HG03103 (cell line): ENCODE results near the gene TRAPPC5.
A peak's percentile ranks its signal among the peaks of the same experiment; 100 is the strongest.

ENCODE experiments used
- ATAC-seq: cut with Tn5 transposase; IDR thresholded peaks from one replicate; pipeline ENCODE4 v1.9.1; 2021; ENCODE audit warnings: low read depth; ENCODE audit not compliant: unreplicated experiment

The TRAPPC5 gene

GRCh38 chr19:7699003-7699402 is 18.4 kb downstream of the TRAPPC5 start:
- ATAC-seq = no peak

- no peak for ATAC-seq
Observed at GRCh38 chr19:7699417-7700401, 19.1 kb downstream of the TRAPPC5 start.

- ATAC-seq = no peak
Observed at GRCh38 chr19:7701049-7701653, 20.5 kb downstream of the TRAPPC5 start.

- ATAC-seq = peak; percentile 40
Observed at GRCh38 chr19:7701654-7702457, 21.2 kb downstream of the TRAPPC5 start, which contains the start of gene FCER2. Gene FCER2 (minus strand): TSS chr19:7702131. CDS start chr19:7699760, 2,371 bp downstream.

- no peak for ATAC-seq
Observed at GRCh38 chr19:7703332-7703731, 22.7 kb downstream of the TRAPPC5 start.

GRCh38 chr19:7704280-7705060 is 23.8 kb downstream of the TRAPPC5 start:
- ATAC-seq = no peak

- ATAC-seq = peak; percentile 46
Observed at GRCh38 chr19:7705387-7706187, 25.0 kb downstream of the TRAPPC5 start.

GRCh38 chr19:7706188-7706954 is 25.7 kb downstream of the TRAPPC5 start:
- ATAC-seq = no peak

GRCh38 chr19:7706955-7707456 is 26.4 kb downstream of the TRAPPC5 start:
- no peak for ATAC-seq

- no peak for ATAC-seq
Observed at GRCh38 chr19:7709932-7710460, 29.4 kb downstream of the TRAPPC5 start.

- no peak for ATAC-seq
Observed at GRCh38 chr19:7710616-7711015, 30.0 kb downstream of the TRAPPC5 start.

- no peak for ATAC-seq
Observed at GRCh38 chr19:7715671-7716070, 35.0 kb downstream of the TRAPPC5 start.

GRCh38 chr19:7716762-7717161 is 36.1 kb downstream of the TRAPPC5 start:
- no peak for ATAC-seq

- ATAC-seq = no peak
Observed at GRCh38 chr19:7718668-7719067, 38.0 kb downstream of the TRAPPC5 start.

- no peak for ATAC-seq
Observed at GRCh38 chr19:7720351-7720750, 39.7 kb downstream of the TRAPPC5 start.

GRCh38 chr19:7722231-7722651 is 41.6 kb downstream of the TRAPPC5 start:
- no peak for ATAC-seq

- ATAC-seq = no peak
Observed at GRCh38 chr19:7725791-7726190, 45.2 kb downstream of the TRAPPC5 start.

GRCh38 chr19:7729211-7729610 is 48.6 kb downstream of the TRAPPC5 start:
- ATAC-seq = no peak
